Gastrocnemius medialis (tissue), 4 donors: ENCODE data around the gene GALNT2.

Source experiments
- CTCF ChIP-seq, 5 experiments: fragments of 450-650 bp in 3 of 5; fragments of 200-600 bp in 2 of 5; sonication (generic) in 2 of 5; IDR thresholded peaks in 4 of 5; conservative IDR thresholded peaks in 1 of 5; 1 replicate in 4 of 5; 2 replicates in 1 of 5; pipeline ENCODE4 v1.5.1; 2016 to 2019; ENCODE audit warnings: antibody characterized with exemption in 5 of 5, mild to moderate bottlenecking in 3 of 5, moderate library complexity in 3 of 5
- POLR2A ChIP-seq, 2 donors: fragments of 450-650 bp; IDR thresholded peaks; one replicate each; pipeline ENCODE4 v1.6.1; 2017; ENCODE audit warnings: antibody characterized with exemption in 2 of 2, mild to moderate bottlenecking in 2 of 2, moderate library complexity in 2 of 2

- TF ChIP-seq CTCF (IDR thresholded peaks at IDR 0.05 in 4 of 5, conservative IDR thresholded peaks at IDR 0.05 in 1 of 5) (no peak), POLR2A (IDR thresholded peaks at IDR 0.05) (no peak)
Measured at GRCh38 chr1:230286166-230286889, 219.3 kb downstream of the GALNT2 start.
